ENCODE data around the gene TRNT1.

Gene TRNT1

GRCh38 chr3:3126477-3127431 is at the start of gene TRNT1:
TRNT1 (plus strand) TSS chr3:3126940; CDS start chr3:3129041, 2,101 bp downstream.
- DNase-seq, result no peak

GRCh38 chr3:3080309-3080708 is 46.4 kb upstream of the TRNT1 start:
- DNase-seq, result no peak

DNA sequence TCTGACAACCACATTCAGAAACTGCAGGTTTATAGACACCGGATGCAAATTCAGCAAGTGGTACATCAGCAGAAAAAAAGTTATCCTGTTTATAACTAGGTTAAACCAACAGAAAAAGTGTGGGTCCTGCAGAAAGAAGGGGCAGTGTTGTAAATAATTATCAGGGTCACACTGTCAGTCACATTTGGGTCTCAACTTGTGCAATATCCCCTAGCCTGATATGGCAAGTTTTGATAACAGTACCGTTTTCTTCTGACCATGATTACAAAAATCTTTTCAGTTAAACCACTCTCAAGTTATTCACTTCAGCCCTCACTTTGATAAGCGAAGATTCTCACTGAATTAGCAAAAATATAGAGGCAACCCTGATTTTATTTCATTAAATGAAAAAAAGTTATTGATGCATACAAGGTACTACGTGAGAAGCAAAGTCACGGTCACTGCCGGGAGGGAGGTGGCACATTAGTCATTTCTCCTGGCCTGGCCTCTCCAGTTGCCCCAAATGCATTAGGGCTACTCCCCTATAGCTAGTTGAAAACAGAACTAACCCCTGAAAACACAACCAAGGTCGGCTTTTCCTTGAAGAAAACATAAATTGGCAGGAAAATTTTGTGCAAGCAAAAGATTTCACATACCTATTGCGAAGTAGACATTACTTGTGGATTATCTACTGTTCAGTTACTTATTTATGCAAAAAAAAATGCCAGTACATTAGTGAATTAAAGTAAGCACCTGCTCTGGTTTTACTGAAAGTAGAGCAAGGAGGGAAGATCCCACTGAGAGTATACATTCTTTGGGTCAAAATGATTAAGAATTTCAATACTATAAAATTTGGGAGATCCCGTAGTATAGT is 45.1 kb upstream of the TRNT1 start:
- no peak for DNase-seq

DNA sequence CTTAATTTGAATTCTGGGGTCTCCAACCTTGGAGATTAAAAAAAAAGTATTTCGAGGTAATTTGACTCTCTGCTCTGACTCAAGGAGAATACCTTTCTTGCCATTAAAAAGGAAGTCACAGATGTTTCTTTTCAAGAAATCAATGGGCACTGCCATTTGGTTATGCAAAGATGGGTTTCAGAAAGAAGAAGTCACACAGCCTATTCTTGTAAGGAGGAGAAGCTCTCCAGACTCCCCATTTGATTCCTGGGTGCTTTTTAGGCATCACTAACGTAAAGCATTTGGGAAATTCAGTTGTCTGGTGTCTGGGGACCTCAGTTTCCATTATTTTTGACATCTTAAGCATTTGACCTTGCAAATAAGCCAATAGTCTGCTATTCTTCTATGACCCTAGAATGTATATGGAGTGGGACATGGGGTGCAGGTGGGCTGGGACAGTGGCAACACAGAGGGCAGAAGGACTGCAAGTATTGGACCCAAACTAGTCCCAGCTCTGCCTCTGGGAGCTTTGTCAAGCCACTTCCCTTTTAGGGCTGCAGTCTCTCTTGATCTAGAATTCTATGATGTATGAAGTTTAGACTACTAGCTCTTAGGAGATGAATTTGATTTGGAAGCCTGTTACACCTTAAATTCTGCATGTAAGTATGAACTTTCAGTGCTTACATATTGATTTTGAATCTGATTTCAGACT is 44.4 kb upstream of the TRNT1 start:
- DNase-seq, result no peak

DNA sequence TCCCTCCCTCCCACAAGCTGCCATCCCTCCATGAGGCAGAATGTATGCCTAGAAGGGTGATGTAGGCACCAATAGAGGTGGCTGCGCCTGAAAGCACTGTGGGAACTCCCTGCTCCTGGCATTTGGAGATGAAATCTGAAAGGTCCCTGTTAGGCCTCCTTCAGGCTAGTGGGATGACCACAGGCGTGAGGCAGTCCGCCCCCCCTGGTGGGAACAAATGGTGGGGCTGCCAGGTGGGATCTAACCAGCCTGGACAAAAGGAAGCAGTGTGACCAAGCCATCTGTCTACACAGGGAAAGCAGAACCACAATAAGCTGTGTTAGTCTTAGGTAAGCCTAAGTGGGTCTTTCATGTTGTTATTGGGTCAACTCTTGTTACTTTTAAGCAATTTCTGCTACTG is 41.9 kb upstream of the TRNT1 start:
- DNase-seq, result no peak

DNA sequence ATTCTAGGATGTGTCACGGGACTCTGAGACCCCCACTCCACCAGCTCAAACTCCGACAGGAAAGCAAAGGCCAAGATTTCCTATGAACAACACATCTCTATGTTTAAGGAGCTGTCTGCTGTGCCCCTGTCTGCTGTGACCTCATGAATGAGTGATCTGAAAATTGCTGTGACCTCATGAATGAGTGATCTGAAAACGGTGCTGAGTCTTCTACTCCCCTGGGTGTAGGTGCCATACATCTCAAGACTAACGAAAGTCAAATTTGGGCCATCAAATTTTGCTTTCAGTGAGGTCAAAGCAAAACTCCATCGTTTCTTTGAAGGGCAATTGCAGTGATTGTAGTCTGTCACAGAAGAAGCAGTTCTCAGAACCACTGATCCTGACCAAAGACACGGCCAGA is 41.0 kb upstream of the TRNT1 start:
- no peak for DNase-seq

GRCh38 chr3:3086239-3086638 is 40.5 kb upstream of the TRNT1 start:
- no peak for DNase-seq

DNA sequence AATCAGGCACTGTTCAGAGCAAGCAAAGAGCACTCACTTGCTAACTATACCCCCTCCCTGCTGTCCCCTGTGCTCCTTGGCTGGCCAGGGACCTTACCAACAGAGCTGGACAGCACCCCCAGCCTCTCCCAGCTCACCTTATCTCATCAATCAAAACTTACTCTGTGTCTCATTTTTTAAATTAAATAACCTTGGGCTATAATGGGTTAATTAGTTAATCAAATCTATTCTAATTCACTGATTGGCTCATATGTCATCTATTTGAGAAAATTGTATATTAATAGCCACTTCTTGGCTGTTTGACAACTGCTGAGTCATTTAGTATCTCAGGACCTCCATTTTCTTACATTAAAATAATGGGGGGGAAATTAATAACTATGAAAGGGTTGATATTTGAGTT is 39.5 kb upstream of the TRNT1 start:
- DNase-seq, result no peak

GRCh38 chr3:3087716-3088465 is 38.8 kb upstream of the TRNT1 start:
- no peak for DNase-seq

- DNase-seq, result no peak
These were observed 37.7 kb upstream of the TRNT1 start for GRCh38 chr3:3089017-3089416.

- DNase-seq, result no peak
These were observed 28.8 kb upstream of the TRNT1 start for GRCh38 chr3:3097958-3098357.

DNA sequence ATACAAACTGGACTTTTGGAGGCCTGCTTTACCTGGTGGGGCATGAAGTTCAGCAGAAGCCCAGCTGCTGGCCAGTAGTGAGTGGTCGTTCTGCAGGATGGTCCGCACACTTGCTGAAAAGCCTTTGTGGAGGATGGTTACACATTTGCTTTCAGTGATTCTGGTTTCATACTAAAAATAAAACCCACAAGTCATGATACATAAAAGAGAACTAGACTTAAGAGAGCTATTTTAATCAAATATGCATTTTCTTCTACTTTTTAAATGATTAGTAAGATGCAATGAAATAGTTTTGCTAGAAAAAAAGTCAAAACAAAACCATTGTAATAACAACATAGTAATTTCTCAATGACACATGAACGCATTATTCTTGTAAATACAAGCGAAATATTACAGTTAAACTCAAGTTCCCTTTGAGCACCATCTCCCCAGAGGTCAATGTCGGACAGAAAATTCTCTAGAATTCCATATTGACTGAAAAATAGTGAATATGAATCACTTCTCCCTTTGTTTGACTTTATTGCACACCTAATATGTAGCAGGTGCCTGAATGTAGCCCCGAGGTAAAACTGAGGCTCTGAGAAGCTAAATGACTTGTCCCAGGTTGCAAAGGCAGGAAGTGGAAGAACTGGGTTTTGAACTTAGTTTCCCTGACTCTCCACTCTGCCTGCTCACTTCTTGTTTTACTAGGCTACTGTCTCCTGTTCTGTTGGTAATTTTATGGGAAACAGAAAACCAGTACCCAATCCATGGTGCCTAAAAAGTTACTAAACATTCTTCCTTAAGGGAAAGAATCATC is 24.9 kb upstream of the TRNT1 start:
- DNase-seq, result no peak

- no peak for DNase-seq
These were observed 24.0 kb upstream of the TRNT1 start for GRCh38 chr3:3102751-3103150.

DNA sequence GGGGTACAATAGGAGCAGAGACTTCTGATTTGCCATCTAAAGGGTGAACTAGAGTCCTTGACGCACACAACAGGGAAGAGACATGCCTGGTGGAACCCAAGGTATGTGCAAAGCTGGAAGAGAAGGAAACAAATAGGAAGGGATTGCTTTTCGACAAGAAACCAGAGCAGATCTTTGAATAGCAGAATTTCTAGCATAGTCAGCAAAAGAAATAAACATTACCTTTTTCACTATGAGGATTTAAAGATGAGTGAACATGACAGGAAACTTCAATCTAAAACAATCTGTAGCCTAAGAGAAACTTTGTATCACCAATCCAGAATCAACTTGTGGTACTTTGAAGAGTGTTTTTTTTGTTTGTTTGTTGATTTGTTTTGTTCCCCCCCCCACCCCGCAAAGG is 21.5 kb upstream of the TRNT1 start:
- no peak for DNase-seq

- no peak for DNase-seq
These were observed 20.9 kb upstream of the TRNT1 start for GRCh38 chr3:3105815-3106214.

GRCh38 chr3:3107181-3107580 is 19.6 kb upstream of the TRNT1 start:
- no peak for DNase-seq

GRCh38 chr3:3107858-3108257 is 18.9 kb upstream of the TRNT1 start:
- DNase-seq, result no peak

DNA sequence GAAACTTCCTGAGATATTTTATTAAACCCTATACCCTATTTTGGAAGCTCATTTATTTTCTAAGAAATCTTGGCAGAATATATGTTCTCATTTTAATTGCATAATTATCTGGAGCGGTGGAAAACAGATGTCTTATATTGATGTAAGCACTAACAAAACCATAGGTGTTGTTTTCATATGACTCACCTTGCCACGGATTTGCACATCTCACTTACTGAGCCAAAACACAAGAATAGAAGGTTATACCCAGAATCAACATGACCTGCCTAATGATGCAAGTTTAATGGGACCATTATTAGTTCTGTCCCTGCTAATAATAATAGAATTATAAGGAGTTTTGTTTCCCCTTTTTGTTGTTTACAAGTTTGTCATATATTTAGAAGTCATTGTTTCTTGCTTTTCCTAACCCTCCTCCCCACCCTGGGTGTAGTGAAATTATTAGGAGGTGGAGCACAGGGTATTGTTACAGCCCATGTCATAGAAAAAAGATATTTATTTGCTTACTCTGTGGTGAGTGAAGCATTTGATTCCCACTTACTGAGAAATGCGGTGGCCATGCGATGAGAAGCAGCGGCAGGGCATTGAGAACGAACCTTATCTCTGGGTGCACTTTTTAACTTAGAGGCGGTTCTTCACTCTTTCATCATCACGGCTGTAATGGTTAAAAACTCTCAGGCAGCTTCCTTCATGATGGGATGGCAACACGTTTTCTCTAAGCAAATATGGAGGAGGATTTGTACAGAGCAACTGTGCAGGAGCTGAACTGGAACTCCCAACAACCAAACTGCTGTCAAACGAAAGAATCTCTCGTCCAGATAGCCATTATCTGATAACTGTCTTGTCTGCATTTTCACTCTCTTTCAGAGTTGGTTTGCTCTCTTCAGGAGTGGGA is 17.1 kb upstream of the TRNT1 start:
- DNase-seq, result no peak

GRCh38 chr3:3110299-3110630 is 16.5 kb upstream of the TRNT1 start, which contains the start of gene IL5RA:
IL5RA (minus strand) TSS chr3:3110374; CDS start chr3:3104984, 5,390 bp downstream.
- no peak for DNase-seq

DNA sequence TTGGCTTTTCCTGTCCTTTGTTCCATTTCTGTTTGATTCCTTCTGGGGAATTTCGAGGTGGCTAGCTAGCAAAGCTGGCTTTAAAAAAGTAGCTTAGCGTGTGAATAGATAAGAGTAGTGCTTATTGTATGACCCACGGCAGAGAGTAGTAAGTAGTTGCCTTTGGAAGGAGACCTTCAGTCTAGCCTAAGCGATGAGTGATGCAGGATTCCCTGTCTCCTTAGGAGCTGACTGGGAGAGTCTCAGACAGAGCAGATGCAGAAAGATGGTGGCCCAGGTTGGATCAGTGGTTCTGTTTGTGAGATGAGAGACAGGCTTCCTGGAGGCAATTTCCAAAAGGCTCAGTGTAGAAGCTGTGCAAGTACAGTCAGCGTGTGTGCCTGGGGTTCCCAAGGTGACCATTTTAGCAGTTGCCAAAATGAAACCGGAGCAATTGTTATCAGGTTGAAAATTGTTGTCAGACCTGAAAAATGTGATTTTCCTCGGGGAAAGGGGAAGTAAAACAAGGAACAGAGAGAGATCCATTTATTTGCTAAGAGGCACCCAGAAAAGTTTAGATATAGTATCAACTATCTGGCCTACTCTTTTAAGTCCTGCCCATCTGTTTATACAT is 15.9 kb upstream of the TRNT1 start:
- DNase-seq, result no peak
